ENCODE measurements around the gene DYNLT4. TPM values are rescaled to one million over a fixed set of nuclear protein-coding genes. Genes with fewer than 3 reads are reported as not detected.

Gene DYNLT4
- polyA plus RNA-seq, 1 of the 3 experiments (the other 2 are of a cell fraction), result 0.61 TPM

- DNase-seq, result no peak
- Histone ChIP-seq H3K4me2 (no peak overlapping the region), H3K4me1 (ENCODE audit: control insufficient read depth in 1 of 2, insufficient read depth in 2 of 2, low read depth in 1 of 2, low read length in 1 of 2) (no peaks in the 10 kb centered on the region), H3K36me3 (replicated peaks in 1 of 2; ENCODE audit: control insufficient read depth in 1 of 2, insufficient read depth in 2 of 2, low read length in 1 of 2) (peaks cover 20 to 45% of the 10 kb centered on the region in 2 experiments), H3K27ac (ENCODE audit: low read depth in 2 of 2, low read length in 1 of 2) (no peak overlapping the region), H3K9me2 (no peaks in the 10 kb centered on the region), H3K9ac (no peak overlapping the region), H3K27me3 (ENCODE audit: insufficient read depth) (no peaks in the 10 kb centered on the region), H3K9me3 (no peaks in the 10 kb centered on the region), H3F3A (replicated peaks; ENCODE audit: insufficient read depth) (no peaks in the 10 kb centered on the region), H3K4me3 (ENCODE audit: low read depth in 2 of 2, low read length in 1 of 2) (no peak overlapping the region), H4K20me1 (ENCODE audit: insufficient read depth) (no peaks in the 10 kb centered on the region), H2AFZ (ENCODE audit: low read depth) (no peak overlapping the region), H3K79me2 (ENCODE audit: insufficient read depth) (no peaks in the 10 kb centered on the region)
- ChIA-PET POLR2A (interaction anchor here (1.3 kb wide), 1 partner anchor 14 kb away, joined by 3 read pairs; the partner anchor contains the start of gene RPS8), CTCF (no interaction called here)
- TF ChIP-seq GABPA (IDR thresholded peaks at IDR 0.05; ENCODE audit: low read depth), result no peak
- no peak for TF ChIP-seq TCF12 (IDR thresholded peaks at IDR 0.05)
- TF ChIP-seq PBX3 (IDR thresholded peaks at IDR 0.05), result no peak
- no peak for TF ChIP-seq YY1 (IDR thresholded peaks at IDR 0.05; ENCODE audit: low read depth)
- TF ChIP-seq NRF1 (IDR thresholded peaks at IDR 0.05; ENCODE audit: low read depth, low read length), result no peak
- TF ChIP-seq FOXM1 (IDR thresholded peaks at IDR 0.05; ENCODE audit: low read depth), result no peak
- TF ChIP-seq RXRA (IDR thresholded peaks at IDR 0.05; ENCODE audit: borderline replicate concordance, low read depth), result no peak
- TF ChIP-seq REST (IDR thresholded peaks at IDR 0.05; ENCODE audit: low read depth, low read length), result no peak
- 96% methylated on average over 3 of the region's 3 CpGs for WGBS (ENCODE audit: low lambda C conversion rate)
Measured at GRCh38 chr1:44760876-44761275, 46.3 kb downstream of the DYNLT4 start.

- DNase-seq, result no peak
- Histone ChIP-seq H3K9ac (no peak overlapping the region), H3K4me3 (ENCODE audit: low read depth in 2 of 2, low read length in 1 of 2) (no peak overlapping the region), H3K27me3 (ENCODE audit: insufficient read depth) (no peaks in the 10 kb centered on the region), H3K36me3 (replicated peaks in 1 of 2; ENCODE audit: control insufficient read depth in 1 of 2, insufficient read depth in 2 of 2, low read length in 1 of 2) (peaks cover 24 to 48% of the 10 kb centered on the region in 2 experiments), H3K9me2 (no peaks in the 10 kb centered on the region), H3K9me3 (no peaks in the 10 kb centered on the region), H3K27ac (ENCODE audit: low read depth in 2 of 2, low read length in 1 of 2) (no peak overlapping the region), H3K79me2 (ENCODE audit: insufficient read depth) (no peaks in the 10 kb centered on the region), H3F3A (replicated peaks; ENCODE audit: insufficient read depth) (no peaks in the 10 kb centered on the region), H4K20me1 (ENCODE audit: insufficient read depth) (no peaks in the 10 kb centered on the region), H3K4me1 (ENCODE audit: control insufficient read depth in 1 of 2, insufficient read depth in 2 of 2, low read depth in 1 of 2, low read length in 1 of 2) (no peaks in the 10 kb centered on the region), H3K4me2 (no peak overlapping the region), H2AFZ (ENCODE audit: low read depth) (no peak overlapping the region)
- ChIA-PET CTCF (no interaction called here), POLR2A (interaction anchor here (0.6 to 1.2 kb wide), 3 partner anchors 11 to 16 kb away, joined by 3 read pairs; partner anchors contain the start of gene RPS8)
- 94% methylated on average over 10 of the region's 11 CpGs for WGBS (ENCODE audit: low lambda C conversion rate)
- no peak for TF ChIP-seq NFIC (IDR thresholded peaks at IDR 0.05; ENCODE audit: borderline replicate concordance)
- no peak for TF ChIP-seq RFX5 (IDR thresholded peaks at IDR 0.05; ENCODE audit: low read length)
- no peak for TF ChIP-seq USF2 (IDR thresholded peaks at IDR 0.05; ENCODE audit: borderline replicate concordance, low read depth, low read length)
- TF ChIP-seq CTCF (IDR thresholded peaks at IDR 0.05), result no peak
- TF ChIP-seq USF1 (IDR thresholded peaks at IDR 0.05; ENCODE audit: borderline replicate concordance, low read depth), result no peak
- no peak for TF ChIP-seq FOXM1 (IDR thresholded peaks at IDR 0.05; ENCODE audit: low read depth)
- TF ChIP-seq CHD2 (IDR thresholded peaks at IDR 0.05; ENCODE audit: low read length, partially characterized antibody), result no peak
- TF ChIP-seq POLR2AphosphoS5 (IDR thresholded peaks at IDR 0.05; ENCODE audit: low read depth, low read length), result no peak
- no peak for TF ChIP-seq RCOR1 (IDR thresholded peaks at IDR 0.05; ENCODE audit: low read length)
- no peak for TF ChIP-seq GABPA (IDR thresholded peaks at IDR 0.05; ENCODE audit: low read depth)
- TF ChIP-seq MEF2A (IDR thresholded peaks at IDR 0.05; ENCODE audit: borderline replicate concordance, low read depth), result no peak
- no peak for TF ChIP-seq FOSL2 (IDR thresholded peaks at IDR 0.05; ENCODE audit: borderline replicate concordance, low read depth)
Measured at GRCh38 chr1:44759077-44759476, 48.1 kb downstream of the DYNLT4 start.
